CD14-positive monocyte (primary cell): Measurements from ENCODE around the gene SNX30. TPM values are rescaled to one million over a fixed set of nuclear protein-coding genes. Genes with fewer than 3 reads are reported as not detected.

Source experiments
- DNase-seq, 3 donors: peaks; one replicate each; pipeline ENCODE4 v3.0.0-alpha.2; 2011 to 2022
- H2AFZ ChIP-seq: 2 replicates; pipeline ENCODE4 v1.6.0; 2012; ENCODE audit warnings: mild to moderate bottlenecking, low read depth, low read length, inconsistent platforms; ENCODE audit not compliant: insufficient read depth, poor library complexity, severe bottlenecking
- H3K27ac ChIP-seq, 2 donors: 1 replicate in 1 of 2; 2 replicates in 1 of 2; pipeline ENCODE4 v1.5.1; 2012 to 2013; ENCODE audit warnings: low read length in 2 of 2, control low read depth in 1 of 2, inconsistent platforms in 1 of 2, low read depth in 1 of 2, mild to moderate bottlenecking in 1 of 2
- H3K27me3 ChIP-seq, 2 donors: one replicate each; pipeline versions ENCODE4 v1.6.0 to v1.6.1; 2011 to 2013; ENCODE audit warnings: low read length in 2 of 2; ENCODE audit not compliant: control insufficient read depth in 2 of 2, insufficient read depth in 2 of 2
- H3K36me3 ChIP-seq, 2 donors: replicated peaks in 1 of 2; 1 replicate in 1 of 2; 2 replicates in 1 of 2; pipeline versions ENCODE4 v1.5.1 to v1.6.1; 2012 to 2013; ENCODE audit warnings: low read length in 2 of 2, control low read depth in 1 of 2, inconsistent platforms in 1 of 2, mild to moderate bottlenecking in 1 of 2; ENCODE audit not compliant: insufficient read depth in 2 of 2, control insufficient read depth in 1 of 2
- H3K4me1 ChIP-seq, 2 donors: 1 replicate in 1 of 2; 2 replicates in 1 of 2; pipeline versions ENCODE4 v1.5.1 to v1.6.1; 2012 to 2013; ENCODE audit warnings: low read length in 2 of 2, control low read depth in 1 of 2, inconsistent platforms in 1 of 2, mild to moderate bottlenecking in 1 of 2, moderate library complexity in 1 of 2; ENCODE audit not compliant: insufficient read depth in 2 of 2, control insufficient read depth in 1 of 2
- H3K4me2 ChIP-seq: replicated peaks from 2 replicates; pipeline ENCODE3; 2012; ENCODE audit warnings: low read length, moderate library complexity, mild to moderate bottlenecking; ENCODE audit not compliant: poor library complexity, severe bottlenecking; ENCODE audit errors: extremely low read depth
- H3K4me3 ChIP-seq, 3 experiments: fragments of 200-600 bp in 1 of 3; sonication (generic) in 1 of 3; replicated peaks in 1 of 3; 1 replicate in 2 of 3; 2 replicates in 1 of 3; pipeline ENCODE4 v1.5.1; 2011 to 2013; ENCODE audit warnings: low read length in 3 of 3, mild to moderate bottlenecking in 3 of 3, control low read depth in 2 of 3, low read depth in 2 of 3, inconsistent platforms in 1 of 3, moderate library complexity in 1 of 3
- H3K79me2 ChIP-seq: 2 replicates; pipeline ENCODE4 v1.6.0; 2012; ENCODE audit warnings: mild to moderate bottlenecking, control low read depth, inconsistent platforms, low read length, moderate library complexity; ENCODE audit not compliant: insufficient read depth
- H3K9ac ChIP-seq: 2 replicates; pipeline ENCODE4 v1.6.0; 2017; ENCODE audit warnings: low read length, mild to moderate bottlenecking; ENCODE audit not compliant: insufficient read depth, poor library complexity, severe bottlenecking
- H3K9me3 ChIP-seq, 2 donors: replicated peaks in 1 of 2; 1 replicate in 1 of 2; 2 replicates in 1 of 2; pipeline versions ENCODE4 v1.5.1 to v1.6.1; 2012 to 2013; ENCODE audit warnings: low read length in 2 of 2, control low read depth in 1 of 2; ENCODE audit not compliant: control insufficient read depth in 1 of 2, insufficient read depth in 1 of 2
- H4K20me1 ChIP-seq: 2 replicates; pipeline ENCODE4 v1.6.0; 2012; ENCODE audit warnings: mild to moderate bottlenecking, low read length, control low read depth, moderate library complexity; ENCODE audit not compliant: insufficient read depth
- H3K27ac Mint-ChIP-seq, 7 donors: one replicate each; pipeline ENCODE4 v1.8.0; 2020; ENCODE audit warnings: mild to moderate bottlenecking in 7 of 7, mixed read lengths in 7 of 7, moderate library complexity in 6 of 7, inconsistent platforms in 2 of 7
- H3K27me3 Mint-ChIP-seq, 3 donors: one replicate each; pipeline ENCODE4 v1.8.0; 2021 to 2022; ENCODE audit warnings: low read depth in 3 of 3, mild to moderate bottlenecking in 3 of 3, mixed read lengths in 3 of 3, moderate library complexity in 3 of 3, inconsistent platforms in 1 of 3
- H3K36me3 Mint-ChIP-seq, 2 donors: one replicate each; pipeline ENCODE4 v1.8.0; 2020; ENCODE audit warnings: mixed read lengths in 2 of 2, inconsistent platforms in 1 of 2, mild to moderate bottlenecking in 1 of 2
- H3K4me1 Mint-ChIP-seq: one replicate; pipeline ENCODE4 v1.8.0; 2020; ENCODE audit warnings: mild to moderate bottlenecking, mixed read lengths
- H3K4me3 Mint-ChIP-seq, 2 donors: one replicate each; pipeline ENCODE4 v1.8.0; 2020; ENCODE audit warnings: mild to moderate bottlenecking in 2 of 2, mixed read lengths in 2 of 2, moderate library complexity in 1 of 2
- H3K9me3 Mint-ChIP-seq, 7 donors: one replicate each; pipeline ENCODE4 v1.8.0; 2020 to 2022; ENCODE audit warnings: mixed read lengths in 7 of 7, mild to moderate bottlenecking in 6 of 7, moderate library complexity in 6 of 7, inconsistent platforms in 2 of 7
- WGBS: methylation state at CpG from one replicate; pipeline ENCODE4 v1.1.5; 2013; ENCODE audit warnings: missing lambda C conversion rate; ENCODE audit not compliant: insufficient coverage; 5-methylcytosine and 5-hydroxymethylcytosine counted together
- intact Hi-C, 2 donors: fragments of 100-400 bp; cut with micrococcal nuclease; formaldehyde crosslinking; loops; one replicate each; pipeline versions ENCODE4 v1.15.0 to v1.15.1; 2023
- polyA plus RNA-seq, 3 donors: library from polyadenylated mRNA; depleted of rRNA in 1 of 3; unstranded in 2 of 3; stranded (reverse) in 1 of 3; fragments of 300-500 nt in 2 of 3; fragments of >200 nt in 1 of 3; fragmentation: Illumina TruSeq in 2 of 3; gene quantifications; 1 replicate in 2 of 3; 2 replicates in 1 of 3; pipeline ENCODE4 v1.2.3, GENCODE V29; 2012 to 2021
- TF ChIP-seq, protein P1 (sequence below): fragments of 200-600 bp; IDR thresholded peaks from one replicate; pipeline ENCODE4 v1.8.0; 2022; ENCODE audit warnings: antibody characterized with exemption, mild to moderate bottlenecking

The SNX30 gene
- polyA plus RNA-seq, 3 donors, result 10.3 to 31.3 (median 10.4) TPM

GRCh38 chr9:112822618-112823017 lies 72.1 kb downstream of the SNX30 start:
- peaks cover 34 to 76% of the 10 kb centered on the region in 2 donors for H3K36me3 ChIP-seq
- WGBS, result 90% methylated on average over 2 of the region's 3 CpGs
- intact Hi-C loops, result no loop called here
- DNase-seq, result no peak
- H2AFZ ChIP-seq, result no peak overlapping the region
- Mint-ChIP-seq H3K36me3 (peaks cover 62 to 81% of the 10 kb centered on the region in 2 donors), H3K9me3 (peaks cover 0 to 7% (median 5%) of the 10 kb centered on the region in 7 donors), H3K27ac (no peak overlapping the region), H3K27me3 (peaks cover 0 to 3% (median 0%) of the 10 kb centered on the region in 3 donors), H3K4me3 (no peak overlapping the region), H3K4me1 (peaks cover 8% of the 10 kb centered on the region)
- no peak overlapping the region for H3K4me2 ChIP-seq
- H3K27ac ChIP-seq, result no peak overlapping the region
- H3K4me3 ChIP-seq, result no peak overlapping the region
- H3K4me1 ChIP-seq, result peaks cover 0 to 4% of the 10 kb centered on the region in 2 donors
- no peaks in the 10 kb centered on the region for H3K27me3 ChIP-seq
- peaks cover 16% of the 10 kb centered on the region for H4K20me1 ChIP-seq
- no peak overlapping the region for H3K9ac ChIP-seq
- peaks cover 0 to 2% of the 10 kb centered on the region in 2 donors for H3K9me3 ChIP-seq
- TF ChIP-seq, protein P1, sequence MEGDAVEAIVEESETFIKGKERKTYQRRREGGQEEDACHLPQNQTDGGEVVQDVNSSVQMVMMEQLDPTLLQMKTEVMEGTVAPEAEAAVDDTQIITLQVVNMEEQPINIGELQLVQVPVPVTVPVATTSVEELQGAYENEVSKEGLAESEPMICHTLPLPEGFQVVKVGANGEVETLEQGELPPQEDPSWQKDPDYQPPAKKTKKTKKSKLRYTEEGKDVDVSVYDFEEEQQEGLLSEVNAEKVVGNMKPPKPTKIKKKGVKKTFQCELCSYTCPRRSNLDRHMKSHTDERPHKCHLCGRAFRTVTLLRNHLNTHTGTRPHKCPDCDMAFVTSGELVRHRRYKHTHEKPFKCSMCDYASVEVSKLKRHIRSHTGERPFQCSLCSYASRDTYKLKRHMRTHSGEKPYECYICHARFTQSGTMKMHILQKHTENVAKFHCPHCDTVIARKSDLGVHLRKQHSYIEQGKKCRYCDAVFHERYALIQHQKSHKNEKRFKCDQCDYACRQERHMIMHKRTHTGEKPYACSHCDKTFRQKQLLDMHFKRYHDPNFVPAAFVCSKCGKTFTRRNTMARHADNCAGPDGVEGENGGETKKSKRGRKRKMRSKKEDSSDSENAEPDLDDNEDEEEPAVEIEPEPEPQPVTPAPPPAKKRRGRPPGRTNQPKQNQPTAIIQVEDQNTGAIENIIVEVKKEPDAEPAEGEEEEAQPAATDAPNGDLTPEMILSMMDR, result no peak
- H3K79me2 ChIP-seq, result no peaks in the 10 kb centered on the region

- WGBS, result no CpG with 5 or more reads among the region's 3 CpGs
- intact Hi-C loops, result no loop called here
- H4K20me1 ChIP-seq, result peaks cover 15% of the 10 kb centered on the region
- no peak overlapping the region for H3K27ac ChIP-seq
- no peak overlapping the region for H3K4me3 ChIP-seq
- H3K4me2 ChIP-seq, result no peak overlapping the region
- no peak overlapping the region for H3K9ac ChIP-seq
- Mint-ChIP-seq H3K4me3 (no peak overlapping the region), H3K36me3 (peaks cover 56 to 77% of the 10 kb centered on the region in 2 donors), H3K27me3 (peaks cover 0 to 3% (median 0%) of the 10 kb centered on the region in 3 donors), H3K27ac (peak overlapping the region in 1 of 7 donors; percentile 2), H3K4me1 (peaks cover 8% of the 10 kb centered on the region), H3K9me3 (peaks cover 0 to 7% (median 5%) of the 10 kb centered on the region in 7 donors)
- peaks cover 30 to 76% of the 10 kb centered on the region in 2 donors for H3K36me3 ChIP-seq
- TF ChIP-seq, protein P1, result no peak
- no peak overlapping the region for H2AFZ ChIP-seq
- H3K9me3 ChIP-seq, result peaks cover 0 to 2% of the 10 kb centered on the region in 2 donors
- H3K27me3 ChIP-seq, result no peaks in the 10 kb centered on the region
- peaks cover 0 to 4% of the 10 kb centered on the region in 2 donors for H3K4me1 ChIP-seq
- DNase-seq, result no peak
- H3K79me2 ChIP-seq, result no peaks in the 10 kb centered on the region
These were observed 72.7 kb downstream of the SNX30 start for GRCh38 chr9:112823257-112823656.
